NCI-H1092 (cell line): ENCODE data around the gene ASCC1.
"Not testable (repeated sequence)": the region's sequence is repeated elsewhere in the genome, so short reads cannot be mapped to it uniquely, and the experiment has no call there.

Experiments used
- DNase-seq: peaks from one replicate; lab custom pipeline; 2025; lab: John Stamatoyannopoulos, UW

ASCC1 gene

DNA sequence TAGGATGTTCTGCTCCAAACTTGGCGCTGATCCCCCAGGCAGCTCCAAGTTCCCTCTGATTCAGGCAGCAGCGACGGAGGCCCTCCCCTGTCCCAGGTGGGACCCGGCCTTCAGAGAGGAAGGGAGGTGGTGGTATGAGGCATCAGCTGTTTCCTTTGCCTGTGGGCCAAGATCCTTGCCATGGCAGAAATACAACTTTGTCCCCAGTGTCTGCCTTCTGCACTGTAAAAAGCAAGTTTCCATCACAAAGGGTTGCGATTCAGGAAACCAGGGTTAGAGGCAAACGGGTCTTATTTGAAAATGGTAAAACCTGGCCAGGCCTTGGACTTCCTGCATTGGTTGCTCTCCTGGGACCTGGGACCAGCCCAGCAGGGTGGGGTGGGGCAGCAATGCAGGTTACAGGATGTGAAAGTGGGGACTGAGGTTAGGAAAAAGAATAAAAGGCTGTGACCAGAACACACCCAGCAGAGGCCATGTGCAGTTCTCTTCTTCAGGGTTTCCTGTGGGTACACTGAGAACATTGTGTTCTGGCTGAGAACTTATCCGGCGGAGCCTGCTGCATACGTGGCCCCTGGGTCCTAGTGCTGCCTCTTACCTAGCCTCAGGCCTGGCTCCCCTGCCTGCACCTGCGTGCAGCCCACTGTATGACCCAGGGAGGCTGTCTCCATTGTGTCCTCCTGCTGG lies 32.5 kb upstream of the ASCC1 start:
- DNase-seq, result no peak

DNA sequence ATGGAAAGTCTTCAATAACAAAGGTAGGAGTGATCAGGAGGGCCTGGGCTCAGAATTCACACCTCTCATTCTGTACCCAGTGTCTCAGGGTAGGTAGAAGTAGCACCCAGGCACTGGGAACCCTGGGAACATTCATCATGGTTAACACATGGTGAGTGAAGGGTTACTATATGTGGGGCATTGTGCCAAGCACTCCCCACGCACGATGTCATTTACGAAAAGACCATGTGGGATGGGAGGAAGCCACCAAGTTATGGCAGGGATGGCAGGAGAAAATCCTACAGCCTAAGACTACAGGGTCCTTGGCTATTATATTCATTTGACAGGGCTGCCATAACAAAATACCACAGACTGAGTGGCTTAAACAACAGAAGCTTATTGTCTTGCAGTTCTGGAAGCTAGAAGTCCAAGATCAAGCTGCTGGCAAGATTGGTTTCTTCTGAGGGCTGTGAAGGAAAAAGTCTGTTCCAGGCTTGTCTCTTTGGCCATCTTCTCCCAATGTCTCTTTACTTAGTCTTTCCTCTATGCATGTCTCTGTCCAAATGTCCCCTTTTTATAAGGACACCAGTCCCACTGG lies 30.0 kb upstream of the ASCC1 start:
- no peak for DNase-seq

DNA sequence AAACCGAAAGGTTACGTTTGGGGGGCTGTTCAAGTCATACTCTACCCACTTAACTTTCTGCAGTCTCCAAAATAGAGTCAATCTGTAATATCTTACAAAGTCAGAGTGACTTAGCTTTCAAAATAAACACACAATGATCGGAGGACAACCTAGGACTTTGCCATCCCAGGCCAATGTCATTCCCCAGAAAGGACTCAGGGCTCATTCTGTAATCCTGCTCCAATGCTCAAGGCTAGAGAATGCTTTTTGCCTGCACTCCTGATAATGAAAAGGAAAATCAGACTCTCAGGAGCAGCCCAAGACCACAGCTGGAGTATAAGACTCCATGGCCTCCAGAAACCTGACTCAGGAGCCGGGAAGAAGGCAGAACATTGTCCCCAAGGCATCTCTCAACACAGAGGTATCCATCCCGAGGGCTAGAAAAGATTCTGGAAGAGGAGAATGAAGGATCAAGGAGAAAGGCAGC lies 28.5 kb upstream of the ASCC1 start:
- no peak for DNase-seq

DNA sequence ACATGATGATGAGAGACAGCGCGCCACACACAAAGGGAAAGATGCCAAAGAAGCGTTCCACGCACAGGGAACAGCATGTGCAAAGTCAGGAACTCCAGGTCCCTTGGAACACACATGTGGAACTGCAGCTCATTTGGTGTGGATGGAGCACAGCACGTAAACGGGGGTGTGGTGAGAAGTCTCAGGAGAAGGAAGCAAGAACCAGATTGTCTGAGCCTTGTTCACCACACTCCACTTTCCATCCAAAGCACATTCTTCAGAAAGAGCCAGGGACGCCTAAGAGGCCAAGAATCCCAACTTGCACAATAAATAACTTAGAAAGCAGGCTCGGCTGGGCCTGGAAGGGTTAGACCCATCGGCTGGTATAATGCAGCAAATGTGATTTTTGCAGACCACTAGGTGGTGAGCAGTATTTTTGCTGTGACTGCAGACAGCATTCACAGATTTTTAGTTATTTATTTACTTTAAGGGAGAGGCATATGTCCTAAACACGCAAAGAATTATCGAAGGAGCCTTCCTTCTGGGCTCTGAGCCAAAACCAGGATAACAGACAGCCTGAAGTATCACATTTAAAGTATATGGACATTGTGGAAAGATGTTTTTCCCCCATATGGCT lies 27.9 kb upstream of the ASCC1 start:
- no peak for DNase-seq

DNA sequence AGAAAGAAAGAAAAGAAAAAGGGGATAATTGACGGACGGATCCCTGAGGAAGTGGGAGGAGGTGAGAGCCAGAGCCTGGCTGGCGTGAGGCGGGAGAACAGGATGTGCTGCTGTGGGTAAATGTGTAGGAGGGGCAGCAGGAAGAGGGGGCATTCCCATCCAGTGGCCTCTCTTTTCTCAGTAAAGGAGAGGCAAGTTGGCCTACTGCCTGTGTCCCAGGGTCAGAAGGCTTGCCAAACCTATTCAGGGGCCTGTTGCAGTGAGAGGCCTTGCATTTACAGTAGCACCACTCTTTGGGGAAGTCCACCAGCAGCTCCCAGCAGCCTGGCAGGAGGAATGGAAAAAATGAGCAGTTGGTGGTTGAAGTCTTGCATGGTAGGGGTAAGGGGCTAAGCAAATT lies 26.6 kb upstream of the ASCC1 start:
- no peak for DNase-seq

DNA sequence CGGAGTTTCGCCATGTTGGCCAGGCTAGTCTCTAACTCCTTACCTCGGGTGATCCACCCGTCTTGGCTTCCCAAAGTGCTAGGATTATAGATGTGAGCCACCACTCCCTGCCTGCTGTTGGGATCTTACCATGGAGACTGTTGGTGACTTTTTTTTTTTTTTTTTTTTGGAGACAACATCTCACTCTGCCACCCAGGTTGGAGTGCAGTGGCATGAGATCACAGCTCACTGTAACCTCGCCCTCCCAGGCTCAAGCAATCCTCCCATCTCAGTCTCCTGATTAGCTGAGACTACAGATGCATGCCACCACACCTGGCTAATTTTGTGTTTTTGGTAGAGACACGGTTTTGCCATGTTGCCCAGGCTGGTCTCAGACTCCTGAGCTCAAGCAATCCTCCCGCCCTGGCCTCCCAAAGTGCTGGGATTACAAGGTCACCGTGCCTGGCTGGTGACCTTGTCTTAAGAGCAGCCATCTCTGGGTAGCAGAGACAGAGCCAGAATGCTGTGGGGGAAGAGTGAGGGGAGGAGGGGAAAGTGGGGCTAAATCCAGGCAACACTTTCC lies 25.7 kb upstream of the ASCC1 start:
- DNase-seq, result no peak

DNA sequence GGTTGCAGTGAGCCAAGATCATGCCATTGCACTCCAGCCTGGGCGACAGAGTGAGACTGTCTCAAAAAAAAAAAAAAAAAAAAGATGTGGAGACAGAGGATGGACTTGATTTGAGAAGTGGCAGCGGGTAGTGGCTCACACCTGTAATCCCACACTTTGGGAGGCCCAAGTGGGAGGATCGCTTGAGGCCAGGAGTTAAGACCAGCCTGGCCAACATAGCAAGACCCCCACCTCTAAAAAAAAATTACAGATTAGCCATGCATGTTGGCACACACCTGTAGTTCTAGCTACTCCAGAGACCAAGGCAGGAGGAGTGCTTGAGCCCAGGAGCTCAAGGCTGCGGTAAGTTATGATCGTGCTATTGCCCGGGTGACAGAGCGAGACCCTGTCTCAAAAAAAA lies 24.3 kb upstream of the ASCC1 start:
- no peak for DNase-seq

DNA sequence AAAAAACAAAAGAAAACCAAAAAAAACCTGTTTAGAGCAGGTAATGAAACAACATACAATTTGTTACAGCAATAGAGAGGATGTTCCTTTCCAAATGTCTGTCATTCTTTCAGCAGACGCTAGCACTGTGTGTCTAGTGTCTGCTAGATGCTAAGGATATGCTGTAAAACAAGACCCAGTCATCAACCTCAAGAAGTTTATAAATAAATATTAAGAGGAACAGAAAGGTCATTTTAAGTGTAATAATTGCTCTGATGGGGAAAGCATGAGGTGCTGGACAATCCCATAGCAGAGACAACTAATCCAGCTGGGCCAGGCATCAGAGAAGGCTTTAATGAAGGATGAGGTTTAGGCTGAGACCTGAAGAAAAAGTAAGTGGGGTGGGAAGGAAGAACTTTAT lies 23.3 kb upstream of the ASCC1 start:
- no peak for DNase-seq

DNA sequence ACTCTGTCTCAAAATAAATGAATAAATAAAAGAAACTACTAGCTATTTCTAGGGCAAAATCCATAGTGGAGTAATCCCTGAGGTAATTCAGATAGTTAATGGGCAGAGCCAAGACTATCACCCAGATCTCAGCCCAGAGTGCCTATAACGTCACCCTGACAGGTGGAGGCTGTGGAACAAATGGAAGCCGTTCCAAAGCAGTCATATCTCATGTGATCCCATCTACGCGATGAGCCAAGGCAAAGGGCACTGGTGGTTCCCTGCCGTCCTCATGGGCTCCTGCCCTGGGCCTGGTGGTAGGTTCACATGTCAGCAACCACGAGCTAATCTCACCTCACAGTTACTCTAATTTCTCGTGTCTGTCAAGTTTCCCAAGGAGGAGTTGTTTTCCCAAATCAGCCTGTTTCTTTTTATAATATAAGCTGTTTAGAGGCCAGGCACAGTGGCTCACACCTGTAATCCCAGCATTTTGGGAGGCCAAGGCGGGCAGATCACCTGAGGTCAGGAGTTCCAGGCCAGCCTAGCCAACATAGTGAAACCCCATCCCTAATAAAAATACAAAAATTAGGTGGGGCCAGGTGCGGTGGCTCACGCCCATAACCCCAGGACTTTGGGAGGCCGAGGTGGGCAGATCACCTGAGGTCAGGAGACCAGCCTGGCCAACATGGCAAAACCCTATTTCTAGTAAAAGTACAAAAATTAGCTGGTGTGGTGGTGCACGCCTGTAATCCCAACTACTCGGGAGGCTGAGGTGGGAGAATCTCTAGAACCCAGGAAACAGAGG lies 22.5 kb upstream of the ASCC1 start:
- no peak for DNase-seq

DNA sequence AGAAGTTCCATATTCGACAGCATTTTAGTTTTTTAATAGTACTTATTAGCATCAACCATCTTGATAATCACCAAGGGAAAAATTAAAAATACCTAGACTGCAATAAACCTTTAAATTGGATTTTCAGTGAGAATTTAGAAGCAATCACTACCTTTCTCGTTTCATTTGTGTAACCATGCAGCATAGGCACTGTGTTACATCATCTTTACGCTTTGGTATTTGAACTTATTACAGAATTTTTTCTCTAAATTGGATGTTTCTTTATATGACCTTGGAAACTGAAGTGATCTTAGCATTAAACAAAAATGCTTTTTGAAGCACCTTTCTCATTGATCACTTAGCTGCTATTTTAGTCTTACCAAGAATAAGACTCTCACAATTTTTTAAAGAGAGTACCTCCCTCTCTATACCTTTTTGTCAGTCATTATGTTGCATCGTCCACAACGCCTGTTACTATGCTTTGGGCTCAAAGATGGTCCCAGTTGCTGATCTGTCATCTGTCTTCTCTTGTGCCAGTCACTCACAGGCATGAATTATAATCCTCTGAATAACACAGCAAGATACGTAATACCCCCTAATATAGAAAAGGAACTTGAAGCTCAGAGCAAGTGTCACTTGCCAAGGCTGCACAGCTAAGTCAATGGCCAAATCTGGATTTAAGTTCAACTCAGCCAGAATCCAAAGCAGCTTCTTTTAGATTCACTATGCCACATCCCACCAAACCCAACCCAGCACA lies 19.6 kb upstream of the ASCC1 start:
- DNase-seq, result no peak

DNA sequence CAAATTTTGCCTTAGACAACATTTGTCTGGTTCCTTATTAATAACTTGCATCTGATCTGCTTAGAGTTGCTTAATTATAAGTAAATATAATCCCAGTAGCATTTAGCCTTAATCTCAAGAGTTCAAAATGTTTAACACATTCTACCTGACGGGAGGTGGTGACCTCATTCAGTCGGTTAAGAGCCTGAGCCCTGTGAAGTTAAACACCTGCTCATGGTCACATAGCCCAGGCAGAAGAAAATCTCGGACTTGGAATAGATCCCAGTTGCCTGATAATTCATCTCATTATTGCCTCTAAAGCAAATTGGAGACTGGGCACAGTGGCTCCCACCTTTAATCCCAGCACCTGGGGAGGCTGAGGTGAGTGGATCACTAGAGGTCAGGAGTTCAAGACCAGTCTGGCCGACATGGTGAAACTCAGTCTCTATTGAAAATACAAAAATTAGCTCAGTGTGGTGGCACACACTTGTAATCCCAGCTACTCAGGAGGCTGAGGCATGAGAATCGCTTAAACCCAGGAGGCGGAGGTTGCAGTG lies 18.6 kb upstream of the ASCC1 start:
- peak; percentile 20 for DNase-seq

DNA sequence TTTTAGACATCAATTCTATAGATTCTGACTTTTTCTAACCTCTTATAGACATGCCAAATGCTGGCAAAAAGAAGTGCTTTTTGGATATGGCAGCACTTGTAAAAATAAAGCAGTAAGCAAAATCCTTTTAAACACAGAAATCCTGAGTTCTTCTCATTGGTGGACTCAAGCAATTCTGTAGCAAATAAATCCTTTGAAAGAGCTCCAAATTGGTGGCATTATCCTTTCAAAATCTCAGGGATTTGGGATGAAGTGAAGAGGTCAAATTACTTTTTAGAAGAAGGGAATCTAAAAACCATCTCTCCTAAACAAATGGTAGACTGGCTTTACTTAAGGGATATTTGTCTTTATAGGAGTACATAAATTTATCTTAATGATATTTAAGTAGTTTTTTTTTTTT lies 17.5 kb upstream of the ASCC1 start:
- DNase-seq, result no peak

DNA sequence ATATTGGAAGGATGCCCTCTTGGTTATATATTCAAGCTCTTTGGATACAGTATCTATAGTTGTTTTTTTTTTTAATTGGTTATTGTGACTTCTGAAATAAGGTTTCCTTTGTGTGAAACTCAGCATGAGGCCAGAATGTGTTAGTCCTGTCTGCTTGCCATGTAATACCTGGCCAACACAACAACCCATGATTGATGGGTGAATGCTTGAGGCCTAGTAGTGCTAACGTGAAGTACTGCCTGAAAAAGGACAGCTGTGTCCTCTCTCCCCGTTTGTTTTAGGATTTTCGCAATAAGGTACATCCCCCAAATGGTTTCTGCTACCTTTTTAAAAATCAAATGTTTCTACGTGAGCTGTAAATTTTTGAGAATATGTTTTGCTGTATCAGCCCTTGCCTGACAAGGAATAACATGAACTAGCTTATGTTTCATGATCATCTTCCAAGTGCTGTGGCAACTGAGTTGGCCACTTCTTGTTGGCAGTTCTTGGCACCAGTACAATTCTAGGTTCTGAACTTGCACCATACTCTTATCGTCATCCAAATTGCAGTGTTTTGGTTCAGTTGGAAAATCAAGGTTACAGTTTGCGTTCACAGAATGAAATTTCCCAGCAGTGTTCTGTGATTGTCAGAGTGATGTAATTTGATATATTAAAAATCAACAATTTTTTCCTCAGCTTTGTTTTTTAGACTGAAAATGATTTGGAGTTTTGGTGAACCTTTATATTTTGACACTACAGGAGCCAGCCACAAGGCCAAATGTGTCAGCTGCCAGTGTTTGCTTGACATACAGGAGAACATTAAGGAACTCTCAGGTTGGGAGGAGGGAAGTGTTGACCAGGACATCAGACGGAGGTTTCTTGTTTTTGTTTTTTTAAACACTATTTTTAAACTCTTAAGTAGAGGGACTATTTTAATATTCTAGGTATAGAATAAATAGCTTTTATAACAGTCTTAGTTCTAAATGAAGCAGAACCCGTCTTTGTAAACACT lies 13.5 kb upstream of the ASCC1 start:
- DNase-seq, result peak; percentile 30

DNA sequence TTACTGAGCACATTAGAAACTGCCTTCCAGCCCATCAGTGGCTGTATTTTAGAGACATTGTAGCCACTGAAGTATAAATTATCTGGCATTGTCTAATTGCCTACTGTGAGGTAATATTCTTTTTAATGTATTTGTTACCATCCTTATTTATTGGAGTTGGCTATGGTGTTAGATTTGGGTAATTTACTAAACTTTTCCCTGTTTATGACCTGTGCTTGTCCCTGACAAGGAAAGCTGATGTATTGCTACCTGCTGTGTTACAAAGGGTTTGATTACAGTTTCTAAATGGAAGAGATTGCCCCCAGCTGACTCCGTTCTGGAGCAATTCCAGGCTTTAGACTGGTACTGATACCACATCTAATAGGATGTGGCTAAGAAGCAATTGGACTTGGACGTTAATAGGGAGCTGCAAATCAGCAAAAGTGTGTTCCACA lies 12.3 kb upstream of the ASCC1 start:
- peak; percentile 70 for DNase-seq

DNA sequence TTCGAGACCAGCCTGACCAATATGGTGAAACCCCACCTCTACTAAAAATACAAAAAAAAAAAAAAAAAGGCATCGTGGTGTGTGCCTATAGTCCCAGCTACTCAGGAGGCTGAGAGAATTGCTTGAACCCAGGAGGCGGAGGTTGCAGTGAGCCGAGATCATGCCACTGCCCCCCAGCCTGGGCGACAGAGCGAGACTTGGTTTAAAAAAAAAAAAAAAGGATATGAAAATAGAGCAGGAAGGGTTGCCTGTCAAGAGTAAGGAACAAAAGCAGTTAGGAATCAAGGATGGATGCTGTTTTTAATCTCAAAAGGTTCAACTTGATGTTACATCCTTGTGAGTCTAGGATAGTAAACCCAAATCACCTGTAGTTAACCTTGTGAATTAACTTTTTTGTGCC lies 11.8 kb upstream of the ASCC1 start:
- DNase-seq, result no peak

DNA sequence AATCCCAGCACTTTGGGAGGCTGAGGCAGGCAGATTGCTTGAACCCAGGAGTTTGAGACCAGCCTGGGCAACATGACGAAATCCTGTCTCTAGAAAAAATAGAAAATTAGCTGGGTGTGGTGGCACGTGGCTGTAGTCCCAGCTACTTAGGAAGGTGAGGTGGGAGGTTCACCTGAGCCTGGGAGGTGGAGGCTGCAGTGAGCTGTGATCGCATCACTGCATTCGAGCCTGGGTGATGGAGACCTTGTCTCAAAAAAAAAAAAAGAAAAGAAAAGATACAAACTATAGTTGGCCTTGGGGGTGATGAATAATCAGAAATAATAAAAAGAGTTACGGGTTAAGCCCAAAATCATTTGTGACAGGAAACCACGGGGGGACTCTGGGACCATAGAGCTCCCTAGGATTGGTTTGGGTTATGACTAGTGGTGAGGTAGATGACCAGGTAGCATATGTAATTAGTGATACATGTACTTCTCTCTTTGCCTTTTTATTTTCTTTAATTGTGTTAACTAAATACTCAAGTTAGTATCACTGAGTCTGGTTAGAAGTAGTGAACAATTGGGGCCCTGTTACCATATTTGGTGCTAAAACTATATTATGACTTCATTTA lies 10.4 kb upstream of the ASCC1 start:
- no peak for DNase-seq

DNA sequence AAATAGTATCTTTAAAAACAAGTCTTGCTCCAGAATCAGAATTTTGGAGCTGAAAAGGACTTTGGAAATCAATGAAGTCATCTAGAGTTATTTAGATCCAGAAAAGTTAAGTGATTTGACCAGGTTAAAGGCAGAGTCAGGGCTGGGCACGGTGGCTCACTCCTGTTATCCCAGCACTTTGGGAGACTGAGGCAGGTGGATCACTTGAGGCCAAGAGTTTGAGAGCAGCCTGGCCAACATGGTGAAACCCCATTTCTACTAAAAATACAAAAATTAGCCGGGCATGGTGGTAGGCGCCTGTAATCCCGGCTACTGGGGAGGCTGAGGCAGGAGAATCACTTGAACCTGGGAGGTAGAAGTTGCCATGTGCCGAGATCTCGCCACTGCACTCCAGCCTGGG lies 8.1 kb upstream of the ASCC1 start:
- DNase-seq, result not testable (repeated sequence)

DNA sequence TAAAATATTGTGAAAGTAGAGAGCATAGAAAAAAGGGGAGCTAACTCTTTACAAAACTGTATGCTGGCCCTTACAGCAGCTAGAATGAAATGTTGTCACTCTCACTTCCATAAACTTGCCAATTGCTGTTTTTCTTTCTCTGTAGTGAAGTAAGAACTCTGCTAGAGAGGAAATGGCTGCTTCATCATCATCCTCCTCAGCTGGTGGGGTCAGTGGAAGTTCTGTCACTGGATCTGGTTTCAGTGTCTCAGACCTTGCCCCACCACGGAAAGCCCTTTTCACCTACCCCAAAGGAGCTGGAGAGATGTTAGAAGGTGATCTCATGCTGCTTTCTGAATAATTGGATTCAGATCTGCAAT lies 7.6 kb upstream of the ASCC1 start:
- no peak for DNase-seq

DNA sequence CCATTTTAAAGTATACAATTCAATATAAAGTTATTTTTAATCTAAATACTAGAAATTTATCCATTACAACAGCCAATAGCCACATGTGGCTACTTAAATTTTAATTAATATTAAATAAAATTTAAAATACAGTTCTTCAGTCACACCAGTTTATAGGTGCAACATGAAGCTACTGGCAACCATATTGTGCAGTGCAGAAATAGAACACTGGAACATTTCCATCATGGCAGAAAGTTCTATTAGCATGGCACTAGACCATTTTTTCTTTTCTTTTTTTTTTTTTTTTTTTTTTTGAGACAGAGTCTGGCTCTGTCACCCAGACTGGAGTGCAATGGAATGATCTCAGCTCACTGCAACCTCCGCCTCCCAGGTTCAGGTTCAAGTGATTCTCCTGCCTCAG lies 5.2 kb upstream of the ASCC1 start:
- DNase-seq, result no peak

DNA sequence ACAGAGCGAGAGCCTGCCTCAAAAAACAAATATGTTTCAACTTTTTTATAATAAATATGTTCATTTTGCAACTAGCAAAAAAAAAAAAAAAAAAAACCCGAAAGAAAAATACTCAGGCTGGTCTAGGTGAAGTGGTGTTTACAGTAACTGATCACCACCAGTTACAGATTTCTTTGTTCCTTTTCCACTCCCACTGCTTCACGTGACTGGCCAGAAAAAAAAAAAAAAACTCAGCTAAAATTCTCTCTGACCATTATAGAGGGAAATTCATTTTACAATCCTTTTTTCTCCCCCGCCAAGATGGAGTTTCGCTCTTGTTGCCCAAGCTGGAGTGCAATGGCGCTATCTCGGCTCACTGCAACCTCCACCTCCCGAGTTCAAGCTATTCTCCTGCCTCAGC lies 4.6 kb upstream of the ASCC1 start:
- no peak for DNase-seq
